Body of pancreas (tissue), 4 donors: Measurements from ENCODE around the gene GRK6.

Experiments
- CTCF ChIP-seq, 7 experiments: fragments of 450-650 bp in 4 of 7; fragments of 200-600 bp in 3 of 7; sonication (generic) in 3 of 7; IDR thresholded peaks; one replicate each; pipeline ENCODE4 v1.5.1; 2016 to 2019; ENCODE audit warnings: antibody characterized with exemption in 7 of 7
- POLR2A ChIP-seq, 3 donors: fragments of 450-650 bp; IDR thresholded peaks; one replicate each; pipeline ENCODE4 v1.6.1; 2016; ENCODE audit warnings: antibody characterized with exemption in 3 of 3, mild to moderate bottlenecking in 2 of 3

- TF ChIP-seq CTCF (IDR thresholded peaks at IDR 0.05) (no peak), POLR2A (IDR thresholded peaks at IDR 0.05) (no peak)
Measured at GRCh38 chr5:177386542-177386941, 39.9 kb upstream of the GRK6 start.
